ENCODE results near the gene NFIB. TPM values are rescaled to one million over a fixed set of nuclear protein-coding genes. Genes with fewer than 3 reads are reported as not detected.

The NFIB gene
- total RNA-seq, 1 experiment from 2014 or later = 75.8 TPM

DNA sequence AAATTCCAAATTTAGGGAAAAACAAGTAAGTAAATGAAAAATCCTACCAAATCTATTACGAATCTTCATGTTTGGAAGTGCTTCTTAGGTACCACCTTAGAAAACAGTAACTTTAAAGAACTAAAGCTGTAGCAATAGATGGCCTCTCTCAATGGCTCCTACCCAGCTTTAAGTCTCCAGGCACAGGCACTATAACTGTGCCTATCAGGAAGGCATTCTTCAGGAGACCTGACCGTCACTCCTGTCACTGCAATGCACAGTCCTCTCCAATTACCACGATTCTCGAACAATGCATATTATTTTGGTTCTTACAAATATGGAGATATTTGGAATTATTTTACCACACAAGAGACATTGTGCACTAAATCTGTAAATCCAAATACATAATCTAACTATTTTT, 12.9 kb downstream of the NFIB start:
- intact Hi-C loops (cut with micrococcal nuclease; ENCODE audit: unreplicated experiment) = loop anchor here (10.0 kb wide), 1 partner anchor 46 kb away; no protein-coding TSS in a partner anchor

DNA sequence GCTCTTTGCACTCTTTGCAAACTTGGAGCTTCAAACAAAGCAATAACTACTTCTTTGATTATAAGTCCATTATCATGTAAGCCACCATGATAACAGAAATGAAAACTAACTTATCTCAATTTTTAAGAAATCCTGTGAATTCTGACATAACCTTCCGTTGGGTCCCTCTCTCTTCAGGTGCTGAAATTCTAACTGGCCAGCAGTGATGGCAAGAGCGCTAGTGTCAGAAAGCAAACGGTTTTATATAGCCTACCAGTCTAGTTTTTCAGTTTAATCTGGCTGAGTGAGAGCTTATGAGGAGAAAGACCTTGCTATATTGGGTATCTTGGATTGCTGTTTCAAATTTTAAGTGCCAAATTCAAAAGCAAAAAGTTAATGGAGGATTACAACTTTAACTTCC, 13.4 kb downstream of the NFIB start:
- BruUV-seq (replicated peaks) = no TSS peak
- Mint-ChIP-seq H3K36me3 (ENCODE audit: insufficient read depth, unreplicated experiment) (peaks cover 10% of the 10 kb centered on the region), H3K4me3 (ENCODE audit: low read depth, unreplicated experiment) (peak overlapping the region; percentile 57), H3K27ac (ENCODE audit: unreplicated experiment) (peak overlapping the region; percentile 59), H3K4me1 (ENCODE audit: low read depth, unreplicated experiment) (peaks cover 42% of the 10 kb centered on the region), H3K27me3 (ENCODE audit: unreplicated experiment) (no peaks in the 10 kb centered on the region), H3K9me3 (ENCODE audit: low read depth, unreplicated experiment) (no peaks in the 10 kb centered on the region)
- CTCF ChIA-PET = no interaction called here
- TF ChIP-seq, protein P1, sequence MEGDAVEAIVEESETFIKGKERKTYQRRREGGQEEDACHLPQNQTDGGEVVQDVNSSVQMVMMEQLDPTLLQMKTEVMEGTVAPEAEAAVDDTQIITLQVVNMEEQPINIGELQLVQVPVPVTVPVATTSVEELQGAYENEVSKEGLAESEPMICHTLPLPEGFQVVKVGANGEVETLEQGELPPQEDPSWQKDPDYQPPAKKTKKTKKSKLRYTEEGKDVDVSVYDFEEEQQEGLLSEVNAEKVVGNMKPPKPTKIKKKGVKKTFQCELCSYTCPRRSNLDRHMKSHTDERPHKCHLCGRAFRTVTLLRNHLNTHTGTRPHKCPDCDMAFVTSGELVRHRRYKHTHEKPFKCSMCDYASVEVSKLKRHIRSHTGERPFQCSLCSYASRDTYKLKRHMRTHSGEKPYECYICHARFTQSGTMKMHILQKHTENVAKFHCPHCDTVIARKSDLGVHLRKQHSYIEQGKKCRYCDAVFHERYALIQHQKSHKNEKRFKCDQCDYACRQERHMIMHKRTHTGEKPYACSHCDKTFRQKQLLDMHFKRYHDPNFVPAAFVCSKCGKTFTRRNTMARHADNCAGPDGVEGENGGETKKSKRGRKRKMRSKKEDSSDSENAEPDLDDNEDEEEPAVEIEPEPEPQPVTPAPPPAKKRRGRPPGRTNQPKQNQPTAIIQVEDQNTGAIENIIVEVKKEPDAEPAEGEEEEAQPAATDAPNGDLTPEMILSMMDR (IDR thresholded peaks at IDR 0.05; ENCODE audit: unreplicated experiment) = no peak
- intact Hi-C loops (cut with micrococcal nuclease; ENCODE audit: unreplicated experiment) = loop anchor here (10.0 kb wide), 1 partner anchor 46 kb away; no protein-coding TSS in a partner anchor
- DNase-seq = no peak

More for the DNA sequence above, 12.9 kb downstream of the NFIB start:
- H3K9me3 Mint-ChIP-seq (ENCODE audit: low read depth, unreplicated experiment) = no peaks in the 10 kb centered on the region
- peaks cover 42% of the 10 kb centered on the region for H3K4me1 Mint-ChIP-seq (ENCODE audit: low read depth, unreplicated experiment)
- no peaks in the 10 kb centered on the region for H3K27me3 Mint-ChIP-seq (ENCODE audit: unreplicated experiment)
- H3K27ac Mint-ChIP-seq (ENCODE audit: unreplicated experiment) = no peak overlapping the region
- BruUV-seq (replicated peaks) = no TSS peak
- H3K4me3 Mint-ChIP-seq (ENCODE audit: low read depth, unreplicated experiment) = peak overlapping the region; percentile 57
- CTCF ChIA-PET = no interaction called here
- DNase-seq = no peak
- TF ChIP-seq, protein P1 (IDR thresholded peaks at IDR 0.05; ENCODE audit: unreplicated experiment) = no peak
- peaks cover 11% of the 10 kb centered on the region for H3K36me3 Mint-ChIP-seq (ENCODE audit: insufficient read depth, unreplicated experiment)

DNA sequence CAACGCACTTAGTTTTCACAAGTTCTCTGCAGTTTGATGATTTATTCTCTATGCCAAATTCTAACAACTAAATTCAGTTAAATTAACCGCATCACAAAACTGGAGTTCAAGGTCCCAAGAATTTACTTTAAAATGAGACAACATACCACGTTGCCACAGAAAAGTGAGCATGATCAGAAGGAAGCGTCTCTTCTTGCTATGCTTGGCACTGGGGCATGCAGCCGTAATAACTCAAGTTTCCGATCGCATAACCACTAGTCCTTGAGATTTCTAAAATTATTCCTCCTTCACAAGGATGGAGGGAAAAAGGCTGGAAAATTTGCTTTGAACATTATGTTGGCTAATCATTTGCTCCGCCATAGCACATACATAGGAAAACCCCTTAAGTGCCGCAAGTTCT, 13.9 kb downstream of the NFIB start:
- no TSS peak for BruUV-seq (replicated peaks)
- CTCF ChIA-PET = no interaction called here
- TF ChIP-seq, protein P1 (IDR thresholded peaks at IDR 0.05; ENCODE audit: unreplicated experiment) = no peak
- DNase-seq = no peak
- Mint-ChIP-seq H3K27me3 (ENCODE audit: unreplicated experiment) (no peaks in the 10 kb centered on the region), H3K9me3 (ENCODE audit: low read depth, unreplicated experiment) (no peaks in the 10 kb centered on the region), H3K4me1 (ENCODE audit: low read depth, unreplicated experiment) (peaks cover 38% of the 10 kb centered on the region), H3K27ac (ENCODE audit: unreplicated experiment) (peak overlapping the region; percentile 59), H3K4me3 (ENCODE audit: low read depth, unreplicated experiment) (peak overlapping the region; percentile 57), H3K36me3 (ENCODE audit: insufficient read depth, unreplicated experiment) (peaks cover 10% of the 10 kb centered on the region)
- intact Hi-C loops (cut with micrococcal nuclease; ENCODE audit: unreplicated experiment) = loop anchor here (10.0 kb wide), 1 partner anchor 45 kb away; no protein-coding TSS in a partner anchor

DNA sequence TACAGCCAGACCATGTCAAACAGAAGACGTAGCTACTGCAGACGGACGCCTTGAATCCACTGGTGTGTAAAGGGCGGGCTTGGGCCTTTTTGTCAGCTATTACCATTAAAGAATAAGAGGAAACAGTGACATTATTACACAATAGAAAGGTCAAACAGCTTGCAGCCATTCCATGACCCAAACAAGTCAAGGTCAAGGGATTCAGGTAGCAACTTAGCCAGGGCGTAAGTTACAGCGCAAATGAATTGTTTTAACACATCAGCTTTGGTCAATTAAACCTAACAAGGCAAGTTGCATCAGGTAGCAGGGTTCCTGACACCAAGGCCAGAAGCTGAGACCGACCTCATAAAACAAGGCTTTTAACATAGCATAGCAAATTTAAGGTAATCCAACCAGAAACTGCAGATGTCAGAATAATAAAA, 15.3 kb downstream of the NFIB start:
- Mint-ChIP-seq H3K9me3 (ENCODE audit: low read depth, unreplicated experiment) (no peaks in the 10 kb centered on the region), H3K27me3 (ENCODE audit: unreplicated experiment) (no peaks in the 10 kb centered on the region), H3K36me3 (ENCODE audit: insufficient read depth, unreplicated experiment) (peaks cover 13% of the 10 kb centered on the region), H3K4me1 (ENCODE audit: low read depth, unreplicated experiment) (peaks cover 32% of the 10 kb centered on the region), H3K27ac (ENCODE audit: unreplicated experiment) (no peak overlapping the region), H3K4me3 (ENCODE audit: low read depth, unreplicated experiment) (peak overlapping the region; percentile 14)
- BruUV-seq (replicated peaks) = no TSS peak
- TF ChIP-seq, protein P1 (IDR thresholded peaks at IDR 0.05; ENCODE audit: unreplicated experiment) = no peak
- CTCF ChIA-PET = interaction anchor here (0.6 to 1.4 kb wide), 3 partner anchors 11 to 21 kb away, joined by 3 to 4 read pairs (median 3); no protein-coding TSS in a partner anchor
- DNase-seq = no peak
- intact Hi-C loops (cut with micrococcal nuclease; ENCODE audit: unreplicated experiment) = no loop called here

Data from Calu3 (cell line).